Activated T-helper 1 cell treated with anti-CD3 and anti-CD28 coated beads, Interleukin-12 subunit alpha, Interleukin-12 subunit beta, Interleukin-2, Interleukin-4 antibody, amounts not matched to agents 30 ng/mL and 10 ng/mL and 1 ng/mL, durations not matched to agents 14 hours and 24 hours and 36 hours (primary cell): ENCODE measurements around the gene CHTOP. TPM values are rescaled to one million over a fixed set of nuclear protein-coding genes. Genes with fewer than 3 reads are reported as not detected.

ENCODE experiments used
- DNase-seq: peaks from one replicate; pipeline ENCODE4 v3.0.0; 2021; ENCODE audit warnings: low spot score
- H3K27ac Mint-ChIP-seq: one replicate; pipeline ENCODE4 v1.8.0; 2021; ENCODE audit warnings: mild to moderate bottlenecking, mixed read lengths
- H3K27me3 Mint-ChIP-seq: one replicate; pipeline ENCODE4 v1.8.0; 2022; ENCODE audit warnings: mild to moderate bottlenecking, moderate library complexity, mixed read lengths; ENCODE audit not compliant: insufficient read depth
- H3K36me3 Mint-ChIP-seq: one replicate; pipeline ENCODE4 v1.8.0; 2021; ENCODE audit warnings: low read depth, mixed read lengths
- H3K4me1 Mint-ChIP-seq: one replicate; pipeline ENCODE4 v1.8.0; 2021; ENCODE audit warnings: low read depth, mixed read lengths
- H3K4me3 Mint-ChIP-seq: one replicate; pipeline ENCODE4 v1.8.0; 2021; ENCODE audit warnings: mild to moderate bottlenecking, moderate library complexity, mixed read lengths
- H3K9me3 Mint-ChIP-seq: one replicate; pipeline ENCODE4 v1.8.0; 2021; ENCODE audit warnings: mixed read lengths
- intact Hi-C: fragments of 100-400 bp; cut with micrococcal nuclease; formaldehyde crosslinking; loops from one replicate; pipeline ENCODE4 v1.15.1; 2024
- total RNA-seq: library from RNA; stranded (reverse); gene quantifications from 2 replicates; pipeline ENCODE4 v1.2.3, GENCODE V29; 2022

Gene CHTOP
- total RNA-seq, 1 donor from 2014 or later = 105 TPM

GRCh38 chr1:153643816-153644215, 9.9 kb downstream of the CHTOP start:
- H3K27me3 Mint-ChIP-seq = no peaks in the 10 kb centered on the region
- peaks cover 33% of the 10 kb centered on the region for H3K4me1 Mint-ChIP-seq
- DNase-seq = no peak
- H3K27ac Mint-ChIP-seq = no peak overlapping the region
- intact Hi-C loops = no loop called here
- no peak overlapping the region for H3K4me3 Mint-ChIP-seq
- no peaks in the 10 kb centered on the region for H3K9me3 Mint-ChIP-seq
- peaks cover 58% of the 10 kb centered on the region for H3K36me3 Mint-ChIP-seq

- peaks cover 44% of the 10 kb centered on the region for H3K36me3 Mint-ChIP-seq
Observed at GRCh38 chr1:153646672-153647345, 12.9 kb downstream of the CHTOP start.

DNA sequence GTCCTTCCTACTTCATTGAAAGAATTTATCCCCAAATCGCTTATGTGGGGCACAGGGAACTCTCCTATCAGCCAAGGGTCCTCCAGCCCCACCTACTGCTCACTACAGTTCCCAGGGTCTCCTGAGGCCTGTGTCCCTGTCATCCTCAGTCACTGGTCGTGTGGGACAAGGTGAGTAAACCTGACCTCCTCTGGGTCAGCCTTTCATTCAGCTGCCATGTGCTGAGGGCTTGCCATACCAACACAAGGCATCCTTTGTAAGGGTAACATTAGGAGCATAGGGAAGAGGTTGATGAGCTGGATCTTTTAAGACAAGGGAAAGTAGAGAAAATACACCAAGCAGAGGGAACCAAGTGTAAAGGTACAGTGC, 13.5 kb downstream of the CHTOP start:
- DNase-seq = no peak
- intact Hi-C loops = no loop called here
- Mint-ChIP-seq H3K36me3 (peaks cover 40% of the 10 kb centered on the region), H3K4me1 (peaks cover 27% of the 10 kb centered on the region), H3K4me3 (peak overlapping the region; percentile 8), H3K27ac (no peak overlapping the region), H3K27me3 (no peaks in the 10 kb centered on the region), H3K9me3 (no peaks in the 10 kb centered on the region)

More at GRCh38 chr1:153646672-153647345, 12.9 kb downstream of the CHTOP start:
- Mint-ChIP-seq H3K4me1 (peaks cover 27% of the 10 kb centered on the region), H3K27ac (no peak overlapping the region), H3K4me3 (no peak overlapping the region), H3K9me3 (no peaks in the 10 kb centered on the region), H3K27me3 (no peaks in the 10 kb centered on the region)
- intact Hi-C loops = no loop called here
- no peak for DNase-seq

DNA sequence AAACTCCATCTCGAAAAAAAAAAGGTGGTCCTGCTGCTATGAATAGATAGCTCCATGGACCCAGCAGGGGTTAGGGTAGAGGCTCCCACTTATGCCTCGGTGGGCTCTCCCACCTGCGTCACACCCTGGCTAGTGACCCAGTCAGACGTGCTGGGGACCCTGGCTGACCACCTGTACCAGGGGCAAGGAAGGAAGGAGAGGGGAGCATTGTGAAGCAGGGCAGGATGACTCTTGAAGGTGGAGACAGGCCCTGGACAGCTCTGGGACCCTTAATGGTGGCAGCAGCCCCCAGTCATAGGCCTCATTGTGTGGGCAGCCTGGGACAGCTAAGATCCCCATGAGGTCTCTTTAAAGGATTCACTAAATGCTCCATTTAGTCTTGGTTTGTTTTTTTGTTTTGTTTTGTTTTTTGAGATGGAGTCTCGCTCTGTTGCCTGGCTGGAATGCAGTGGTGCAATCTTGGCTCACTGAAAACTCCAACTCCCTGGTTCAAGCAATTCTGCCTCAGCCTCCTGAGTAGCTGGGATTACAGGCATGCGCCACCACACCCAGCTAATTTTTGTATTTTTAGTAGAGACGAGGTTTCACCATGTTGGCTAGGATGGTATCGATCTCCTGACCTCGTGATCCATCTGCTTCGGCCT, 14.3 kb downstream of the CHTOP start:
- no peak for DNase-seq
- peaks cover 23% of the 10 kb centered on the region for H3K4me1 Mint-ChIP-seq
- H3K27me3 Mint-ChIP-seq = no peaks in the 10 kb centered on the region
- intact Hi-C loops = no loop called here
- no peak overlapping the region for H3K27ac Mint-ChIP-seq
- H3K9me3 Mint-ChIP-seq = no peaks in the 10 kb centered on the region
- no peak overlapping the region for H3K4me3 Mint-ChIP-seq
- H3K36me3 Mint-ChIP-seq = peaks cover 35% of the 10 kb centered on the region

DNA sequence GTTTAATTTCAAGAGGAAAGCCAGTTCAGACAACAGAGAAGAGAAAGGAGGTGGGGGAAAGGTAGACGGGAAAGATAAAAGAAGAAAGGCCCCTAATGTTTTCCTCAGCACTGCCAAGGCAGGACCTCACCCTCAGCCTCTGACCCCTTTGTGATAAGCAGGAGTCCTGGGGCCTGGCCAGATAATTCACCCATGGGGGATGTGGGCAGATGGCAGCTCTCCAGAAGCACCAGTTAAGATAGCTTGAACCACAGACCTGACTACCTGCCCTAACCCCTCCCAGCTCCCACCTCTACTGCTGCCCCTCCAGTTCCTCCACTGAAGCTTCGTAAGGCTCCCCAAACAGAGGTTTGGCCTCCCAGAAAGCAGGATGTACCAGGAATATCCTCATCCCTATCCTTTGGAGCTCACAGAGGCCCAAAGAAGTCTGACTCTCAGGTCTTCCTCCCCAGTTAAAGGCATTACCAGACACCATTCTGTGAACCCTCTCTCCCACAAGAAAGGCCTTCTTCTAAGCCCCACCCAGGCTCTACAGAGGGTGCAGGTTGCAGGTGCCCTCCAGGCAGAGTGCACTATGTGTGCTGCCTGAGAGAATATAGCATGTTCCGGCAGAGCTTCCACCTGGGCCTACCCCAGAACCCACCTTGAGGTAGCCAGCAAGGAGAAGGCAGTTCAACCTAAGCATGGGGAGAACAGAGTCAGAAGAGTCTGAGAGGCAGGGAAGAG, 15.4 kb downstream of the CHTOP start:
- Mint-ChIP-seq H3K4me1 (peaks cover 14% of the 10 kb centered on the region), H3K36me3 (peaks cover 27% of the 10 kb centered on the region), H3K4me3 (no peak overlapping the region), H3K27me3 (no peaks in the 10 kb centered on the region), H3K27ac (peak overlapping the region; percentile 1), H3K9me3 (no peaks in the 10 kb centered on the region)
- intact Hi-C loops = no loop called here
- DNase-seq = no peak

- Mint-ChIP-seq H3K4me3 (no peak overlapping the region), H3K27ac (no peak overlapping the region), H3K4me1 (peaks cover 14% of the 10 kb centered on the region), H3K9me3 (no peaks in the 10 kb centered on the region), H3K36me3 (peaks cover 21% of the 10 kb centered on the region), H3K27me3 (no peaks in the 10 kb centered on the region)
- intact Hi-C loops = no loop called here
- no peak for DNase-seq
Observed at GRCh38 chr1:153649863-153650235, 16.0 kb downstream of the CHTOP start.

- Mint-ChIP-seq H3K4me1 (peaks cover 2% of the 10 kb centered on the region), H3K27me3 (no peaks in the 10 kb centered on the region), H3K9me3 (no peaks in the 10 kb centered on the region), H3K36me3 (peaks cover 6% of the 10 kb centered on the region), H3K4me3 (no peak overlapping the region), H3K27ac (no peak overlapping the region)
- intact Hi-C loops = no loop called here
- no peak for DNase-seq
Observed at GRCh38 chr1:153651771-153652170, 17.9 kb downstream of the CHTOP start.

- no peak overlapping the region for H3K4me3 Mint-ChIP-seq
- intact Hi-C loops = no loop called here
- no peak overlapping the region for H3K27ac Mint-ChIP-seq
- peaks cover 2% of the 10 kb centered on the region for H3K36me3 Mint-ChIP-seq
- H3K9me3 Mint-ChIP-seq = no peaks in the 10 kb centered on the region
- no peaks in the 10 kb centered on the region for H3K27me3 Mint-ChIP-seq
- H3K4me1 Mint-ChIP-seq = no peaks in the 10 kb centered on the region
- DNase-seq = no peak
Observed at GRCh38 chr1:153652805-153653500, 19.1 kb downstream of the CHTOP start.

DNA sequence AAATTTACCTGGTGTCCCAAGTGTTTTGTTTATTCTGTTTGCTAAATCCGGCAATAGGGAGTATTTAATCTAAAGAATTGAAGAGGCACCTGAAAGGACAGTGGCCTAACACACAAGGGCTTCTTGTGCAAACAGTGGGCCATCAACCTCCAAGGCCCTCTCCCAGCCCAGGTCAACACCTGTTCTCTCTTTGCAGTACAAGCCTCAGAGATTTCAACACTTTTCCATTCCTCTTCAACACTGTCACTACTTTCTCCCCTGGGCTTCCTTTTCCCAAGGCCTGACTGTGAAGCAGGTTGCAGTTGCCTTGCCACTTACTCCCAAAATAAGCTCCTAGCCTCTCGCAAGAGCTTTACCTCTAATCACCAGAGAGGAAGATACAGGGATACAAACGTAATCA, 21.5 kb downstream of the CHTOP start:
- Mint-ChIP-seq H3K27ac (no peak overlapping the region), H3K4me3 (no peak overlapping the region), H3K9me3 (no peaks in the 10 kb centered on the region), H3K36me3 (peaks cover 2% of the 10 kb centered on the region), H3K4me1 (peaks cover 11% of the 10 kb centered on the region), H3K27me3 (no peaks in the 10 kb centered on the region)
- no peak for DNase-seq
- intact Hi-C loops = no loop called here

DNA sequence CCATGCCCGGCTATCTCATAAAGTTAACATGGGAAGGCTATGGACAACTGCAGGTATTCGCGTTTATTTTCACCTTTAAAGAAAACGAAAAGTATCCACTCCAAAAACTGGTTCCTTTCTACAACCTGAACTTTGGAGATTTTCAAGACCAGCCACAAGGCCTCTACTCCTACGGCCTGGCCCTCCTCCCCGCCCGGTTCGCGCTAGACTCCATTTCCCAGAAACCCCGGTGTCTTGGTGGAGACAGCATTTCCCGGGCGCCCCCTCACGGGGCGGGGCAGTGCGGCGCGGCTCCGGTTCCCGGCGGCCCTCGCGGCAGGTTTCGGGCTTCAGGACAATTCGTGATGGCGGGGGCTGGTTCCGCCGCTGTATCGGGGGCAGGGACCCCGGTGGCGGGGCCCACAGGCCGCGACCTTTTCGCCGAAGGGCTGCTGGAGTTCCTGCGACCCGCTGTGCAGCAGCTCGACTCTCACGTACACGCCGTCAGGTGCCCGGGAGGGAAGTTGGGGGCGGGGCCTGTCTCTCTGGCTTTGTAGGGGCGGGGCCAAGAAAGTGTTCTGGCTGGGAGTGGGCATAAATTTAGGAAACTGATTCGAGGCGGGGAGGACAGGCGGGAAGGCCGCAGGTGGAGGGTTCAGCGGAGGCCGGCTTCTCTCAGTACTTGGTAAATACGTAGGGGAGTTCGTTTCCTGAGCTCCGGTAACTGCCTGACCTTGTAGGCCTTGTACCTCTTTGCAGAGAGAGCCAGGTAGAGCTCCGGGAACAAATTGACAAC, 24.7 kb downstream of the CHTOP start, which contains the start of gene SNAPIN:
SNAPIN (plus strand) TSS at position 304 of the 775 bp plus-strand sequence; CDS start at position 345, 41 bp downstream.
- intact Hi-C loops = loop anchor here (1.0 kb wide), 4 partner anchors 12 to 122 kb away; partner anchors contain the start of genes CHTOP and ILF2
- Mint-ChIP-seq H3K4me1 (peaks cover 11% of the 10 kb centered on the region), H3K4me3 (peak within 1 kb of the TSS; percentile 96), H3K36me3 (peaks cover 24% of the 10 kb centered on the region), H3K27me3 (no peaks in the 10 kb centered on the region), H3K9me3 (no peaks in the 10 kb centered on the region), H3K27ac (peak within 1 kb of the TSS; percentile 84)
- DNase-seq = peak; percentile 90

- intact Hi-C loops = no loop called here
- H3K4me1 Mint-ChIP-seq = peaks cover 11% of the 10 kb centered on the region
- H3K36me3 Mint-ChIP-seq = peaks cover 26% of the 10 kb centered on the region
- DNase-seq = no peak
- H3K27me3 Mint-ChIP-seq = no peaks in the 10 kb centered on the region
- H3K4me3 Mint-ChIP-seq = peak overlapping the region; percentile 96
- H3K9me3 Mint-ChIP-seq = no peaks in the 10 kb centered on the region
- peak overlapping the region; percentile 84 for H3K27ac Mint-ChIP-seq
Observed at GRCh38 chr1:153659175-153659534, 25.3 kb downstream of the CHTOP start.

GRCh38 chr1:153659656-153660055, 25.8 kb downstream of the CHTOP start:
- H3K4me1 Mint-ChIP-seq = peaks cover 11% of the 10 kb centered on the region
- intact Hi-C loops = no loop called here
- peak overlapping the region; percentile 96 for H3K4me3 Mint-ChIP-seq
- H3K9me3 Mint-ChIP-seq = no peaks in the 10 kb centered on the region
- H3K27me3 Mint-ChIP-seq = no peaks in the 10 kb centered on the region
- H3K27ac Mint-ChIP-seq = peak overlapping the region; percentile 84
- DNase-seq = no peak
- H3K36me3 Mint-ChIP-seq = peaks cover 30% of the 10 kb centered on the region
